Stimulated activated CD4-positive, alpha-beta T cell treated with anti-CD3 and anti-CD28 coated beads, Interleukin-1b, Interleukin-23, amount 100 ng/mL, for 4 hours (primary cell): ENCODE results near the gene KRT80.

Experiments used
- DNase-seq, 2 donors: peaks; one replicate each; pipeline ENCODE4 v3.0.0-alpha.2; 2020; ENCODE audit warnings: low read depth in 2 of 2

The KRT80 gene

GRCh38 chr12:52155048-52155868, 36.6 kb downstream of the KRT80 start:
- DNase-seq: no peak

DNA sequence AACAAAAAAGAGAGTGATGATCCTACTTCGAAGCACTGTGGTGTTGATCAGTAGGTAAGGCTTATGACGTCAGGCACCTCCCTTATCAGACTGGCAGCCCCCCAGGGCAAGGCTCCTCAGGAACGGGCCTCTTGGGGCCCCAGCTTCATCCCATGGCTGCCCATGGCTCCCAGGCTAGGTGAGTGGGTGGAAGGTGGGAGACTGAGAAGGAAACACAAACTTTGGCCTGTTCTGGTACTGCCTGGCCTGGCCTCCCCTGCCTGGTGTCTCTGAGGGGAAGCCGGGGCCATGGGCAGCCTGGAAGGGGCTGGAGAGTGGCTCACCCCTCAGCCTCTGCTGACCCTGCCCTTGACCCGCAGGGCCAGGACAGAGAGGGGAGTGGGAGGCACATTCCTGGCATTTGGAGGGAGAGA, 38.9 kb downstream of the KRT80 start:
- DNase-seq: no peak

DNA sequence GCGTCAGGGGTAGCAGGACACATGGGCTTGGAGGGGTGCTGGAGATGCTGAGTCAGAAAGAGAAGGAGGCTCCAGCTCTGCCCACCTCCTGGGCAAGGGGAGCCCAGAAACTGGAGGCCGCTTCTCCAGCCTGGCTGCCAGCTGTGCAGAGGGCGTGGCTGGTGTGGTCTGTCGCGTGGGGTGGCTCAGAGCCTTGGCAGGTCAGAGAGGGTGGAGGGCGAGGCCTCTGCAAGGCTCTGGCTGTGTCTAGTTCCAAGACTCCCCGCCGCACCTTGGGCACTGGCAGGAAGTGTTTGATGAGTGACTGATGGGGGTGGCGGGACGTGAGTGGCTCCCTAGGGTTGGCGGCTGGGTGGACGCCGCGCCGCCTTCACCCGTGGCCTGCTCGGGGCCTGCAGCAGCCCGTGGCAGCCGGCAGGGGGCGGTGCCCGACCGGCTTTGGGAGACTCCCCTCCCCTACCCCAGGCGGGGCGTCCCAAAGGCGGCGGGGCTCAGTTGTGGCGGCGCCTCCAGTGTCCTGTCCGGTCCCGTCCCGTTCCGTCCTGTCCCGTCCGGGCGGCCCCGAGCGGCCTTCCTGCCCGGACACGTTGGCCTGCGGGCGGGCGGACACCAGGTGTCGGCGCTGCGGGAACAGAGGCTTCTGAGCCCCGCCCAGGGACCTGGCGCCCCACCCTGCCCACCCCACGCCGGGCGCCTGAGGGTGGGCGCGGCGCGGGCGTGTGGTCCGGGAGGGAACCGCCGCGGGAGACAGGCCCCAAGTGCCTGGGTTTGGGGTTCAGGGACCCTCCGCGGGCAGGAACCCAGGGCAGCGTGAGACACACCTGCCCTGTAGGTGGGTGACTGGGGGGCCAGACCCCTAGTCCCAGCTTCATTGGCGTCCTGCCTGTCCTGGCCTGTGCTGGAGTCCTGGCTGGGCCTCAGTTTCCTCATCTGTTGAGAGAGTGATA, 39.7 kb downstream of the KRT80 start:
- peak; percentile 55 to 67 for DNase-seq

DNA sequence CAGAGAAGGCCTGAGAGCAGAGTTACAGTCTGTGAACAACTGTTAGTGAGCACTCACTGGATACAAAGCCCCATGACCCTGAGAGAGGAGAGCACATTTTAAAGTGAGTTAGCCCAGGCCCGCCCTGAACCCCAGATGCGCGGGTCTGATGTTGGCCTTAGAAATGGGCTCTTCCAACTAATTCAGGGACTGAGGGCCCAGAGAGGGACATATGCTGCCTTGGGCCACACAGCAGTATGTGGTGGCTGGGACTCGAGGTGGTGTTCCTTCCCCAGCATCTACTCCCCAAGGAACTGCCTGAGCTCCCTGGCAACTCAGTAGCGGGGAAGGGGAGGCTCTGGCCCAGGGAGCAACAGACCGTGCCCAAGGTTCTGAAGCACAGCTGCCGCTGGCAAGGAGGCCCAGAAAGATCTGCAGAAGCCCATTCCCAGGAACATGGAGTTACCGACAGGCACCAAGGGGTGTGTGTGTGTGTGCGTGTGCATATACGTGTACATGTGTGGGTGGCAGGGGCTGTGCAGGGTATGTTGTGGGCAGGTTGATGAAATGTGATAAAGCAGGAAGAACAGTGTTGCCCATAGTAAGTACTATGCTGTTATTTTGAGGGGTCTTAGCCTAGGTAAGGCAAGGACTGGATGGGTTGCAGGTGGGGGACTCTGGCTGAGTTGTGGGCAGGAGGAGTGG, 40.5 kb downstream of the KRT80 start:
- DNase-seq: no peak

- DNase-seq: no peak
These were observed 42.1 kb downstream of the KRT80 start for GRCh38 chr12:52149651-52150241.

DNA sequence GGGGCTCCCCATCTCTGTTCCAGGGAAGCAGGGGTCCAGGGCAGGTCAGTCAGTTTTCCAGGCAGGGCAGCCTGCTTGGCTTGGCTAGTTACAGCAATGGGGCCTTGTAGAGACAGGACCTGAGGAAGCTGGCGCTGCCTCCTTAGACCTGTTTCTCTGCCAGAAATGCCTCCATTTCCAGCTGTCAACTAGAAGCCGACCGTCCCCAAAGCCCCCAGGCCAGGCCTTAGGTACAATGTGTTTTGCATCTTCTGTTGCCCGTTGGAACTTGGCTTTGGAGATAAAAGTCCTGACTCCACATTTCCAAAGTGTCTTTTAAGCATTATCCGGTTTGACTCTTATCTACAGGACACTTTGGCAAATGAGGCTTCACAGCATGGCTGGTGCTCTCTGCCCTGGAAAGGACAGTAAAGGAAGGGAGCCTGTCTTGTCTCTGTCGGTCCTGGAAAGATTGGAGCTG, 42.6 kb downstream of the KRT80 start:
- DNase-seq: no peak

DNA sequence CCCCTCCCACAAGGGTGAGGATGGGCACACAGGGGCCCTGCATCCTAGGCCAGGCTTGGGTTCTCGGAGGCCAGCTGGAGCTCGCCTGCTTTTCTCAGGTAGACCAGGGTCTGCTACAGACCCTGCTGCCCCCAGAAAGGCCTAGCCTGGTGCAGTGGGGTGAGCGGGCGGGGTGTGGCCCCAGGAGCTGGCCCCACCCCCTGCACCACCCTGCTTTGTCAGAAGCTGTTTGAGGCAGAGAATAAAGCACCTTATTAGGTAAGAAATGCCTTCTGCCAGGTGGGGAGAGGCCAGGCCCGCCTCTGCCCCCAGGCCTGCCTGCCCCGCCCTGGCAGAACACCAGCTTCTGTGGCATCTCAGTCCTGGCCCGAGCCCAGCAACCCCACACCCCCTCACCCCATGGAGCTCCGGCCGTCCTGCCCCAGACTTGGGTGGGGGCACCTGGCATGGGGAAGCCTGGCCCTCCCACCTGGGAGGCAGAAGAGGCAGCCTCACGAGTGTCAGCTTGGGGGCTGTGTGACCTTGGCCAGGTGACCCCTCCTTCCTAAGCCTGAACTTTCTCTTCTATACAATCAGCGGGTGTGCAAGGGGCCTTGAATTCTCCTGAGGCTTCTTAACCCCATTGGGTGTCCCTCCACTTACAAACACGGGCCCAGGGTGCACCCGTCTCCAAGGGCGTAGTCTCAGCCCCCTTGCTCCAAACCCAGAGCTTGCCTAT, 43.2 kb downstream of the KRT80 start:
- DNase-seq: no peak

DNA sequence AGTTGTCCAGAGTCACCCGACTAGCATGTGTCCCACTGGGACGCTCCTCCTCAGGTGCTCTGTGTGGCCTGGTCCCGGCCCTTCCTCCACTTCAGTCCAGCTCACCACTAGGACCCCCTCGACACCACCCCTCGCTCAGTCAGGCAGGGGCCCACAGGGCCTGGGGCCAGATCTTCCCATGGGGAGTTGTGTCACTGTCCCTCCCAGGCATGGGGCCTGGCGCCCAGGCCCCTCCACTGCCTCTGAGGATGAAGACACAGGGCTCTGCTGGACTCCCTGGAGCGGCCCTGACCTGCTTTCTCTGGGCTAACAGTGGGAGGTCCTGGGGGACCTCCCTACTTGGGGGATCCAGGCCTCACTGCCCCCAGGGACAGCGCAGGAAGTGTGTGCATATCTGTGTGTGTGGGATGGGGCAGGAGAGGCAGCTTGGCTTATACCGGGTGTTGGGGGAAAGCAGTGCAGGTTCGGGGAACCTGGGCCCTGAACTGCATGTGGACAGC, 43.8 kb downstream of the KRT80 start:
- no peak for DNase-seq

DNA sequence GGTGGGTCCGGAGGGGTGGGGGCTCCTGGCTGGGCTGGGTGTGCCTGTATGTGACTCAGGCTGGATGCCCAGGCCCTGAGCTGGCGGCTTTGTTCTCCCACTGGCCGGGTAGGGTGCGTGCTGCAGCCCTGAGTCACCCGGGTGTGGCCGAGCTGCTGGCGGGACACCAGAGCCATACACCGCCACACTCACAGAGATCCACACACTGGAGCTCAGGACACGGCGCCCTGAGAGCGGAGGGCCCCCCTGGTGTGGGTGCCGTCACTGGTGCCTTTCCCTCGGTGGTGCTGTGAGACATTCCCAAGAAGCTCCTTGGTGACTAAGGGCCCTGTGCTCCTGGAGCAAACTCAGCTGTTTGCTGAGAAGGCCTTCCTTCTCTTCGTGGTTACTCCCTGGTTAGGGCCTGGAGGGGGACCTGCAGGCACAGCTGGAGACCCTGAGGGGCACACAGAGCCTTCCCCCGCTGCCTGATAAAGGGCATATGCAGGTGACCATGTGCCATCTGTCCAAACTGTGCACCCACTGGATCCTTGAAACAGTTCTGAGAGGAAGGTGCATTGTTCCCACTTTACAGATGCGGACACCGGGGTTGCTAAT, 44.3 kb downstream of the KRT80 start:
- no peak for DNase-seq

DNA sequence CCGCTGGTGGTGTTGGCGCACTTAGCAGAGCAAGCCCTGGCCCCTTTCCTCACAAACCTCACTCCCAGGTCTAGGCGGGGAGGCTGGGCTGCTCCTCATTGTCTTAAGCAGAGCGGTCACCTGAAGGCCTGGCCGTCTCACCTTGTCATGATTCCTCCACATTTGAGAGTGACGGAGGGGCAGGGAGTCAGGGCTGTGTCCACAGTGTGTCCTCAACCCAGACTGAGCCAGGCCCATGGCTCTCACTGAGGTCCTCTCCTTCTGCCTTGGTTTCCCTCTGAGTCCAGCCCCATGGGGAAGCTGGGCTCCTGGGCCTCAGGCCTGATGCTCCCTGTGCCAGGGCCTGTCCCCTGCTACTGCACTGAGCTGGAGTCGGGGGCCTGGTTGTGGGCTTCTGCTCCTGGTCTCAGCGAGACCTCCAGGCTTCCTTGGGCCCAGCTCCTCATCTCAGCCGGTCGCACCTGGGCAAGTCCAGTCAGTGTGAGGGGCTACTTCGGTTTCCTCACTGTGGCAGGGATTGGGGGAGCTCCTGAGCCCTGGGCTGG, 44.9 kb downstream of the KRT80 start:
- DNase-seq: no peak

DNA sequence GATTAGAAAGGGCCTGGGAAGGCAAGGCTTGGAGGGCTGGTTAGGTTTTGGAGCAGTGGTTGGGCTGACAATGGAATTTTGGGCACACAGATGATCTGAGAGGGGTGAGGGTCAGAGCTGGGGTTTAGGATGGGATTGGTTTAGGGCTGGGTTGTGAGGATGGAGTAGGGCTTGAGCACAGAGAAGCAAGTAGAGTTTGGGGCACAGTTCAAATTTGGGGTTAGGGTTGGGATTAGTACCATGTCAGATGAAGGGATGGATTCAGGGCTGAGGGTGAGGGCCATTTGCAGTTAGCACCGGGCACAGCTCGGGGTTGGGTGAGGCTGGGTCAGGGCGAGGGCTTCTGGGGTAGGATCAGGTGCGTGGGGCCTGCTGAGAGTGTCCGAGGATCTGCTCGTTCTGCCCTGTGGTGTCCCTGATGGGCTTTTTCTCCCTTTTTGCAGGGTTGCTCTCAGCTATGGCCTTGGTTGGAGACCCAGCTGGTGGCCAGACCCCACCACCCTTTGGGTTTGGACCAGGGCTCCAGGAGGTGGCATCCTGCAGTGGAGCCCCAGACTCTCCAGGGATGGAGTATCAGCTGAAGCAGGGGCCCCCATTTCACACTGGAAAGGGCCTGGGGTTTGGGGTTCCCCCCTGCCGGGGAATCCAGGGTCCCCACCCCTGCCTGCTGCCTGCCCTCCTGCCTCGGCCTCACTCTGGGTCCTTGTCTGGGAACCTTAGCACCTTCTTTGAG, 45.6 kb downstream of the KRT80 start:
- no peak for DNase-seq

DNA sequence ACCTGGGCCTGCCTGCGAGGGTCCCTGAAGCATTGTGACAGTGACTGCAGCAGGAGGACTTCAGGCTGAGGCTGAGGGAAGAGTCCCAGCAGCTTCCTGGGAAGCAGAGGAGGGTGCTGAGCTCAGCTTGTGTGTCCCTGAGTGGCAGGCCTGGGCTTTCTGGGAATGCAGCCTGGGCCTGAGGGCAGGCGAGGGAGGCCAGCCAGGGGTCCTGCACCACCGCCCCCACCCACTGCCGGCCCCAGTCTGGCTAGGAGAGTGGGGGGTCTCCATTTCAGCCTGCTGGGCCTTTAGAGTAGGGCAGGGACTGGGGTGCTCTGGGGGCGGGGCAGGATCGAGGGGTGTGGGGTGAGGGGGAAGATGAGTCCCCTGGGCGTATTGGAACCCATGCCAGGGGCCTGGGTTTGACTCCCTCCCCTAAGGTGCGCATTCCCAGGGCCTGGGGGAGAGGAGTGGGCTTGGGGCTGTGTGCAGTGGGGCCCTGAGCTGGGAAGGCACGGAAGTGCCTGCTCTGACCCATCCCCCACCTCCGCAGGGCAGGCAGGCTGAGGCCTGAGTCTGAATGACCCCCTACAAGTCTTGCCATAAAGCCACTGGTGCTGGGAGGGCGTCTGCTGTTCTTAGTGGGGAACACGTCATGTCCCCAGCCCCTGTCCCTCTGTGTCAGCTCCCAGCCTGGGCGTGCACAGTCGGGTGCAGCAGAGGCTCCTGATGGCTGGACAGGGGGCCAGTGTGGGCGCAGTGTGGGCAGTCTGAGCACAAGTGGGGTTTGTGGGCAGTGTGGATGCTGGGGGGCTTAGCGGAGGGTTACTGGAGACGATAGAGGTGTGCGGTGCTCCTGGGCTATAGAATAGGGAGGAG, 46.4 kb downstream of the KRT80 start:
- DNase-seq: no peak

GRCh38 chr12:52144512-52145227, 47.1 kb downstream of the KRT80 start:
- no peak for DNase-seq

- no peak for DNase-seq
These were observed 49.4 kb downstream of the KRT80 start for GRCh38 chr12:52142431-52142830.

DNA sequence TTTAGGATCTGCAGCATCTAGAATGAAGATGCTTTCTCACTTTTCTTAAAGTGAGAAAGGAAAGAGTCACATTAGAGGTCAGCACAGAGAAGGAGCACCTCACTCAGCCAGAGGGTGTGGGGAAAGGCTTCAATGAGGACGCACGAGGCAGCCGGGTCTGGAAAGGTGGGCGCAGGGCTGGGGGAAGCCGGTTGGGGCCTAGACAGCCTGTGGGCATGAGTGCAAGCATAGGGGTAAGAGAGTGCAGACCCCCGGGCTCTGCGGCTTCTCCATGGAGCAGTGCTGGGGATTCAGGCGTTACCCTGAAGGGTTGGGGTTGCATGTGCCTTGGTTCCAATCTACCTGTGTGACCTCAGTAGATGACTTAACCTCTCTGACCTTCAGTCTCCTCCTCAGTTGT, 49.9 kb downstream of the KRT80 start:
- no peak for DNase-seq

DNA sequence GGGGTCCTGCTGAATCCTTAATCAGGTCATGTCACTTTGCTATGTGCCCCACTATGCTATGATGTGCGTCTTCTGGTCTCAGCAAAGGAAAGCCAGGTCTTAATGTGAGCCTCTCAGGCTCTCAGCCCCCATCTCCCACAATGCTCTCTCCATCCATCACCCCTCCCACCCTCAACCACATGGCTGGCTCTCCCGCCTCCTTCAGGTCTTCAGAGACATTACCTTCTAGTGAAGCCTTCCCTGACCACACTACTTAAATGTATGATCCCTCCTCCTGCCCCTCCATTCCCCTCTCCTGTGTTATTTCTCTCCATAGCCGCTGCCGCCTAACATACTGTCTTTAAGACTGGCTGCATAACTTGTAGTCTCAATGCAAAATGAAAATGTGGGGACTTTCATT, 50.5 kb downstream of the KRT80 start:
- DNase-seq: no peak

DNA sequence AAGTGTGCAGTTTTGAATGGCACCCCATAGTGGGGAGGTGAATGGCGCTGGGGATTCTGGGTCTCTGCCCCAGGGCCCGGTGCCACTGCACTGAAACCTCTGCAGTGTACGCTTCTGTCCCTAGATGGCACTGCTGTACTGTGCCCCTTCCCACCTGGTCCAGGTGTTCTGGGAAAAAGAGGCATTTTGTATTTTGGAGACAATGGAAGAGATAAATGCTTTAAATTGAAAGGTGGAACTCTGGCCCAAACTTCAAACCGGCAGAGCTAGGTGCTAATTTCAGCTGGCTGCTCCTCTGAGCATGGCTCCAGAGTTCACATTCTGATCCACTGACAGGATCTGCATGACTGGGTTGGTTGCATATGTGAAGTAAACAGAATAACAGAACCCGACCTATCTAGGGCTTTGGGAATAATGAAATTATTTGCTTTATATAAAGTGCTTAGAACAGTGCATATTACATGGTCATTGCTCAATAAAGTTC, 52.2 kb downstream of the KRT80 start:
- DNase-seq: peak in 1 of 2 donors; percentile 24

GRCh38 chr12:52139147-52139546, 52.7 kb downstream of the KRT80 start:
- DNase-seq: no peak
